Stimulated activated CD8-positive, alpha-beta memory T cell treated with anti-CD3 and anti-CD28 coated beads, Interleukin-12 subunit alpha, Interleukin-12 subunit beta, amount 100 ng/mL, for 24 hours (primary cell): ENCODE measurements around the gene LDHAL6B.

Source experiments
- DNase-seq: peaks from one replicate; pipeline ENCODE4 v3.0.0-alpha.2; 2020; ENCODE audit errors: extremely low read depth

The LDHAL6B gene

GRCh38 chr15:59251001-59251845 lies 44.6 kb downstream of the LDHAL6B start:
- DNase-seq = no peak

GRCh38 chr15:59252137-59252536 lies 45.5 kb downstream of the LDHAL6B start:
- DNase-seq = no peak

DNA sequence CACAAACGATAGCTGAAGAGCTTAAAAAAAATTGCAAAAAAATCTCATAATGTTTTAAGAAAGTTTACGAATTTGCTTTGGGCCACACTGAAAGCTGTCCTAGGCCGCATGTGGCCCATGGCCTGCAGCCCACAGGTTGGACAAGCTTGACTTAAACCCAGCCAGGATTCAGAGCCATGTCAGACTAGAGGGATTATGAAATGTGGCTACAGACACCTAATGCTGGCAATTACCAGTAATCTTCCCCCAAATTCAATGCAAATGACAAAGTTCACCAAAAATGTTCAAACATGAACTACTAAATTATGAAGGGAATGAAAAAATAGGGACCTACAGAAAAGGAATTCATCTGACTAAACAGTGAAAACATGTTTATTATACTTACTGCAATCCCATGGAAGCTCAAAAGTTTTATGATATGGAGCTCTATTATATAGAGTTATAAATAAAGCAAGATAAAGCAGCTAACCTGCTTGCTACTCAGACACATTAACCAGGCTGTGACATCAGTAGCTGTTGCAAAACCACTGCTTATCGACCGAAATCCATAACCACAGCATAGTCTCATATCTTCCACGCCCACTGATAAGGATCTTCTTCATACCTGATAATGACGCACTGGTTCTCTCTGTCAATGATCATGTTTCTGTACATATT lies 49.2 kb downstream of the LDHAL6B start:
- DNase-seq = no peak

DNA sequence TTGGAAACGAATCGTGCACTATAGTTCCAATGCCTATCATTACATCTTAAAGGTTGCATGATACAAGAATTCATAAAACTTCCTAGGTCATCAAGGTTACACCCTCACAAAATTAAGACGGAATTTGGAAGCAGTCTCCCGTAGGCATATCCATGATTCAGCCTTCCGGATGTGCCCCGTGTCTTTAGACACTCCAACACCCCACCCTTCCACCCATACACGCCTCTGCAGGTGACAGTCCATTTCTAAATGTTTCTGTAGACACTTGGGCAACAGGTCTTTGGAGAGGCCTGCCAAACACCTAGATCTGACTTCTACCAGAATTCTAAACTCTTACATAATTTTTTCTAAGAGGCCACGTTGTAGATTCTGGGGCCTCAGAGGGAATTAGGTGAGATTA lies 49.8 kb downstream of the LDHAL6B start:
- DNase-seq = no peak

- DNase-seq = no peak
Observed at GRCh38 chr15:59257140-59257539, 50.5 kb downstream of the LDHAL6B start.
